Mammary epithelial cell (primary cell): ENCODE measurements around the gene MAN2B2.

Experiments
- CTCF ChIP-seq, 2 donors: IDR thresholded peaks in 1 of 2; conservative IDR thresholded peaks in 1 of 2; 2 replicates each; pipeline ENCODE4 v1.5.1; 2011 to 2012; ENCODE audit warnings: inconsistent platforms in 2 of 2, low read length in 2 of 2, mild to moderate bottlenecking in 2 of 2, control low read depth in 1 of 2, low read depth in 1 of 2; ENCODE audit not compliant: insufficient read depth in 1 of 2; ENCODE audit errors: extremely low read depth in 1 of 2
- EZH2 ChIP-seq: IDR thresholded peaks from 2 replicates; pipeline ENCODE4 v1.6.1; 2012; ENCODE audit warnings: low read length, inconsistent platforms, borderline replicate concordance

GRCh38 chr4:6560416-6561172 lies 14.4 kb upstream of the MAN2B2 start:
- TF ChIP-seq CTCF (conservative IDR thresholded peaks at IDR 0.05 in 1 of 2, IDR thresholded peaks at IDR 0.05 in 1 of 2; ENCODE audit: extremely low read depth in 1 of 2, insufficient read depth in 1 of 2, low read depth in 1 of 2, low read length in 2 of 2) (no peak), EZH2 (no peak)
